ENCODE data around the gene BUD31. TPM values are rescaled to one million over a fixed set of nuclear protein-coding genes. Genes with fewer than 3 reads are reported as not detected.

BUD31 gene
- total RNA-seq, 1 donor from 2014 or later, result 121 TPM

- peaks cover 51% of the 10 kb centered on the region for H3K36me3 ChIP-seq (ENCODE audit: control insufficient read depth, insufficient read depth, low read length)
- FAIRE-seq, result peak; percentile 28
Measured at GRCh38 chr7:99390941-99391602, 17.7 kb upstream of the BUD31 start.

GRCh38 chr7:99392046-99392445 lies 16.7 kb upstream of the BUD31 start:
- FAIRE-seq (no peak), DNase-seq (ENCODE audit: low read depth) (no peak)
- H3K27me3 ChIP-seq (ENCODE audit: control insufficient read depth, insufficient read depth, low read length), result no peaks in the 10 kb centered on the region
- H3K4me3 ChIP-seq (ENCODE audit: low read depth, low read length), result peak overlapping the region; percentile 39
- TF ChIP-seq CTCF (IDR thresholded peaks at IDR 0.05; ENCODE audit: insufficient read depth, low read length, severe bottlenecking), result no peak
- peaks cover 42% of the 10 kb centered on the region for H3K36me3 ChIP-seq (ENCODE audit: control insufficient read depth, insufficient read depth, low read length)

More at GRCh38 chr7:99390941-99391602, 17.7 kb upstream of the BUD31 start:
- no peak overlapping the region for H3K4me3 ChIP-seq (ENCODE audit: low read depth, low read length)
- no peak for DNase-seq (ENCODE audit: low read depth)
- no peaks in the 10 kb centered on the region for H3K27me3 ChIP-seq (ENCODE audit: control insufficient read depth, insufficient read depth, low read length)
- no peak for TF ChIP-seq CTCF (IDR thresholded peaks at IDR 0.05; ENCODE audit: insufficient read depth, low read length, severe bottlenecking)

DNA sequence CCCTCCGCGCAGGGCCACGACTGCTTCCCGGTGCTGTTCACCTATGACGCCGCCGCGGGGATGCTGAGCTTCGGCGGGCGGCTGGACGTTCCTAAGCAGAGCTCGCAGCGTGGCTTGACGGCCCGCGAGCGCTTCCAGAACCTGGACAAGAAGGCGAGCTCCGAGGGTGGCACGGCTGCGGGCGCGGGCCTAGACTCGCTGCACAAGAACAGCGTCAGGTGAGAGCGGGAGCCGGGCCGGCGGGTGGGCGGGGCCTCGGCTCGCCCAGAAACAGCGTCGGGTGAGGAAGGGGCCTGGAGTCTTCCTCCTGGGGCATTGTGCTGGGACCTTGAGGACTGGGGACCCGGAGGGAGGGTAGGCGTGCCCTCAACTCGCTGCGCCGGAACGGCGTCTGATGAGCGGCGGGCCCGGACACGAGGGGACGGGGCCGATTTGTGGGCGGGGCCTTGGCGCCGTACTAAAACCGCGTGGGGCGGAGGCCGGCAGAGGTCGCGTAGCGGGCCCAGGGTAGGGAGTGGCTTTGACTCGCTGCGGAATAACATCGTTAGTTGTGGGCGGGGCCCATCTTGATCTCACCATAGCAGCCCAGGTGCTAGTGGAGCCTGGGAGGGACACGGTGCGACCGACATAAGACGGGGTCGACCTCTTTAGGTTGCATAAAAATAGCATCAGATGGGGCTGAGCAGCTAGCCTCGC lies 16.0 kb upstream of the BUD31 start:
- H3K27me3 ChIP-seq (ENCODE audit: control insufficient read depth, insufficient read depth, low read length), result no peaks in the 10 kb centered on the region
- no peak for TF ChIP-seq CTCF (IDR thresholded peaks at IDR 0.05; ENCODE audit: insufficient read depth, low read length, severe bottlenecking)
- no peak for FAIRE-seq
- DNase-seq (ENCODE audit: low read depth), result peak; percentile 65
- peak overlapping the region; percentile 39 for H3K4me3 ChIP-seq (ENCODE audit: low read depth, low read length)
- H3K36me3 ChIP-seq (ENCODE audit: control insufficient read depth, insufficient read depth, low read length), result peaks cover 48% of the 10 kb centered on the region

DNA sequence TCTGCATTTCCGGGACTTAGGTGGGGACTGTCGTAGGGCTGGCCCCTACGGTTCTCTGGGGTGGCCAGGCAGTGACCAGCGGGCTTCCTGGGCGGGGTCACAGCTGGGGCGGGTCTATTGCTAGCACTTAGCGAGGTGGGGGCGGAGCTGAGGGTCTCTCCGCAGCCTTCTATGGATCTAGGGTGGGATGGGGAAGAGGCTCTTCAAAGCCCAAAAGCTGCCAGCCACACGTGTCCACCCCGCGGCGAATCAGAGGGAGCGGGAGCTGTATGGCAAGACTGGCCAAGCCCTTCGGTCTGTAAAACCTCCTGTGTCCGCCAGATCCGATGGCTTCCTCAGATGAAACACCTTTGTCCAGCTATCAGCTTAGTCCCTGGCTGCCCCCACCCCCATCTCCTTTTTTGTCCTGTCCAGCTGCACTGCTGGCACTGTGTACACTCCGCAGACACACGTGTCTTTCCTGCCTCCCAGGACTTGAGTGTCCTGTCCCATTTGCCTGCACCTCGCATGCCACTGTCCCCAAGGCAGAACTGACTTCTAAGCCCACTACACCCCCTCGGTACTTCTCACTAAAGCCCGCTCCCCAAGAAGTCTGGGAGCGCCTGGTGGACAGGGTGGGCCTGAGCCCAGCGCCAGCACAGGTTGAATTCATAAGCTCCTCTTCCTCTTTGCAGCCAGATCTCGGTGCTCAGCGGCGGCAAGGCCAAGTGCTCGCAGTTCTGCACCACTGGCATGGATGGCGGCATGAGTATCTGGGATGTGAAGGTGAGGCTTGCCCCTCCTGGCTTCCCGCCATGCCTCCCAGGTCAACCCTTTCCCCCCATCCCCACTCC lies 15.2 kb upstream of the BUD31 start:
- Histone ChIP-seq H3K27me3 (ENCODE audit: control insufficient read depth, insufficient read depth, low read length) (no peaks in the 10 kb centered on the region), H3K4me3 (ENCODE audit: low read depth, low read length) (peak overlapping the region; percentile 39), H3K36me3 (ENCODE audit: control insufficient read depth, insufficient read depth, low read length) (peaks cover 44% of the 10 kb centered on the region)
- DNase-seq (ENCODE audit: low read depth) (no peak), FAIRE-seq (no peak)
- no peak for TF ChIP-seq CTCF (IDR thresholded peaks at IDR 0.05; ENCODE audit: insufficient read depth, low read length, severe bottlenecking)

DNA sequence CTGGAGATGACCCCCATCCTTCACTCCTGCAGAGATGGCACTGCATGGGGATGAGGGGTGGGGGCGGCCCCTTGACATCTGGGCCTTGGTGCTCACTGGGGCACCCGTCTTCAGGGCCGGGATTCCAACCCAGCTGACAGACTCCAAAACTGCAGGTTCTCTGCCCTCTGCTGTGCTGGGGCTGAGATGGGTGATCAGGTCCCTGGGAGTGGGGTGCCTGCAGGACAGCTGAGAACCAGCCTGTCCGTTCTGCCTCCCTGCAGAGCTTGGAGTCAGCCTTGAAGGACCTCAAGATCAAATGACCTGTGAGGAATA lies 14.6 kb upstream of the BUD31 start:
- DNase-seq (ENCODE audit: low read depth), result no peak
- Histone ChIP-seq H3K27me3 (ENCODE audit: control insufficient read depth, insufficient read depth, low read length) (no peaks in the 10 kb centered on the region), H3K4me3 (ENCODE audit: low read depth, low read length) (no peak overlapping the region), H3K36me3 (ENCODE audit: control insufficient read depth, insufficient read depth, low read length) (peaks cover 46% of the 10 kb centered on the region)
- FAIRE-seq, result no peak
- TF ChIP-seq CTCF (IDR thresholded peaks at IDR 0.05; ENCODE audit: insufficient read depth, low read length, severe bottlenecking), result no peak
